ENCODE measurements around the gene REV3L.
"Not testable (repeated sequence)": the region's sequence is repeated elsewhere in the genome, so short reads cannot be mapped to it uniquely, and the experiment has no call there.

The REV3L gene

GRCh38 chr6:111499269-111499793, 16.3 kb upstream of the REV3L start:
- no peak for DNase-seq (ENCODE audit: low read depth in 1 of 2, low spot score in 1 of 2)

GRCh38 chr6:111494951-111495635, 12.1 kb upstream of the REV3L start:
- DNase-seq (ENCODE audit: low read depth in 1 of 2, low spot score in 1 of 2), result no peak

- DNase-seq (ENCODE audit: low read depth in 1 of 2, low spot score in 1 of 2), result no peak
Measured at GRCh38 chr6:111492499-111492898, 9.5 kb upstream of the REV3L start.

GRCh38 chr6:111490067-111490466, 7.0 kb upstream of the REV3L start:
- DNase-seq (ENCODE audit: low read depth in 1 of 2, low spot score in 1 of 2), result no peak

- no peak for DNase-seq (ENCODE audit: low read depth in 1 of 2, low spot score in 1 of 2)
Measured at GRCh38 chr6:111487661-111488060, 4.6 kb upstream of the REV3L start.

GRCh38 chr6:111486921-111487320, 3.9 kb upstream of the REV3L start:
- DNase-seq (ENCODE audit: low read depth in 1 of 2, low spot score in 1 of 2), result no peak

- DNase-seq (ENCODE audit: low read depth in 1 of 2, low spot score in 1 of 2), result no peak
Measured at GRCh38 chr6:111486475-111486874, 3.5 kb upstream of the REV3L start.

GRCh38 chr6:111485342-111485741, 2.3 kb upstream of the REV3L start:
- DNase-seq (ENCODE audit: low read depth in 1 of 2, low spot score in 1 of 2), result no peak

- DNase-seq (ENCODE audit: low read depth in 1 of 2, low spot score in 1 of 2), result no peak
Measured at GRCh38 chr6:111484633-111484930, 1.6 kb upstream of the REV3L start.

GRCh38 chr6:111483736-111484632, 966 bp upstream of the REV3L start:
- peak; percentile 51 to 82 for DNase-seq (ENCODE audit: low read depth in 1 of 2, low spot score in 1 of 2)

GRCh38 chr6:111482188-111482958, 645 bp downstream of the REV3L start:
- DNase-seq (ENCODE audit: low read depth in 1 of 2, low spot score in 1 of 2), result peak; percentile 10 to 36

- DNase-seq (ENCODE audit: low read depth in 1 of 2, low spot score in 1 of 2), result no peak
Measured at GRCh38 chr6:111481836-111482187, 1.2 kb downstream of the REV3L start.

GRCh38 chr6:111480988-111481822, 1.8 kb downstream of the REV3L start:
- no peak for DNase-seq (ENCODE audit: low read depth in 1 of 2, low spot score in 1 of 2)

GRCh38 chr6:111478749-111479148, 4.3 kb downstream of the REV3L start:
- no peak for DNase-seq (ENCODE audit: low read depth in 1 of 2, low spot score in 1 of 2)

GRCh38 chr6:111478064-111478476, 4.9 kb downstream of the REV3L start:
- no peak for DNase-seq (ENCODE audit: low read depth in 1 of 2, low spot score in 1 of 2)

GRCh38 chr6:111477481-111477938, 5.5 kb downstream of the REV3L start:
- no peak for DNase-seq (ENCODE audit: low read depth in 1 of 2, low spot score in 1 of 2)

GRCh38 chr6:111476061-111476460, 7.0 kb downstream of the REV3L start:
- not testable (repeated sequence) for DNase-seq (ENCODE audit: low read depth in 1 of 2, low spot score in 1 of 2)

GRCh38 chr6:111474771-111475170, 8.2 kb downstream of the REV3L start:
- no peak for DNase-seq (ENCODE audit: low read depth in 1 of 2, low spot score in 1 of 2)

- no peak for DNase-seq (ENCODE audit: low read depth in 1 of 2, low spot score in 1 of 2)
Measured at GRCh38 chr6:111474106-111474505, 8.9 kb downstream of the REV3L start.

GRCh38 chr6:111472933-111473435, 10.0 kb downstream of the REV3L start:
- no peak for DNase-seq (ENCODE audit: low read depth in 1 of 2, low spot score in 1 of 2)

All from activated T-helper 1 cell treated with anti-CD3 and anti-CD28 coated beads, Interleukin-2, amount 50 U/mL, for 16 hours (primary cell).